ENCODE results near the gene MYNN.

DNA sequence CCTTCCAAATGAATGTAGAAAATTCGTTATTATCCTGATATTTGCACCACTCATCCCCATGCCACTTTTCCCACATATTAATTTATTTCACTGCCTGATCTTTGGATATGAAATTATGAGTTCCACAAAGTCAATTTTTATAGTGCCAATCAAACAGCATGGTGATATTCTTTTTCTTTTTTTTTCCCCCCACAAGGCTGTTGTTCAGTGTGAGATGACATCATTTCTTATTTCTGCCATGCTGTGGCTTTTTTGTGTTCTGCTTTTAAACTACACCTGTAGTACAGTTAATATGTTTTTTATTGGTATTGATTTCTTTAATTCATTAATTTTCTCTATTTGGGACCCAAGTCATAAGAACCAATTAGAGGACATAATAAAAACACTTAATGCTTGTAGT lies 14.6 kb downstream of the MYNN start:
- TF ChIP-seq, protein P1, sequence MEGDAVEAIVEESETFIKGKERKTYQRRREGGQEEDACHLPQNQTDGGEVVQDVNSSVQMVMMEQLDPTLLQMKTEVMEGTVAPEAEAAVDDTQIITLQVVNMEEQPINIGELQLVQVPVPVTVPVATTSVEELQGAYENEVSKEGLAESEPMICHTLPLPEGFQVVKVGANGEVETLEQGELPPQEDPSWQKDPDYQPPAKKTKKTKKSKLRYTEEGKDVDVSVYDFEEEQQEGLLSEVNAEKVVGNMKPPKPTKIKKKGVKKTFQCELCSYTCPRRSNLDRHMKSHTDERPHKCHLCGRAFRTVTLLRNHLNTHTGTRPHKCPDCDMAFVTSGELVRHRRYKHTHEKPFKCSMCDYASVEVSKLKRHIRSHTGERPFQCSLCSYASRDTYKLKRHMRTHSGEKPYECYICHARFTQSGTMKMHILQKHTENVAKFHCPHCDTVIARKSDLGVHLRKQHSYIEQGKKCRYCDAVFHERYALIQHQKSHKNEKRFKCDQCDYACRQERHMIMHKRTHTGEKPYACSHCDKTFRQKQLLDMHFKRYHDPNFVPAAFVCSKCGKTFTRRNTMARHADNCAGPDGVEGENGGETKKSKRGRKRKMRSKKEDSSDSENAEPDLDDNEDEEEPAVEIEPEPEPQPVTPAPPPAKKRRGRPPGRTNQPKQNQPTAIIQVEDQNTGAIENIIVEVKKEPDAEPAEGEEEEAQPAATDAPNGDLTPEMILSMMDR (IDR thresholded peaks at IDR 0.05; ENCODE audit: low read depth, low read length, missing input control): no peak
- no peak for TF ChIP-seq GABPA (IDR thresholded peaks at IDR 0.05 in 1 of 2, conservative IDR thresholded peaks at IDR 0.05 in 1 of 2)

Data from liver (tissue), 3 donors.